Neuronal stem cell (in vitro differentiated cells): ENCODE measurements around the gene PALS1.

Experiments
- DNase-seq: peaks from one replicate; pipeline ENCODE4 v3.0.0-alpha.2; 2013; ENCODE audit warnings: low spot score
- H2AFZ ChIP-seq: one replicate; pipeline ENCODE4 v1.6.1; 2013; ENCODE audit warnings: mild to moderate bottlenecking, low read length, inconsistent platforms
- H2AK5ac ChIP-seq: 2 replicates; pipeline ENCODE4 v1.6.1; 2013; ENCODE audit warnings: low read depth, mild to moderate bottlenecking, inconsistent platforms, low read length, moderate library complexity, mixed read lengths
- H2BK120ac ChIP-seq: 2 replicates; pipeline ENCODE4 v1.6.1; 2013; ENCODE audit warnings: low read depth, mild to moderate bottlenecking, inconsistent platforms, low read length, moderate library complexity, mixed read lengths
- H2BK12ac ChIP-seq: one replicate; pipeline ENCODE4 v1.6.1; 2013; ENCODE audit warnings: low read length, inconsistent platforms
- H2BK15ac ChIP-seq: 2 replicates; pipeline ENCODE4 v1.6.1; 2013; ENCODE audit warnings: mild to moderate bottlenecking, low read length, inconsistent platforms, mixed read lengths
- H2BK5ac ChIP-seq: one replicate; pipeline ENCODE4 v1.6.1; 2013; ENCODE audit warnings: inconsistent platforms, mild to moderate bottlenecking, low read length, moderate library complexity
- H3K14ac ChIP-seq: one replicate; pipeline ENCODE4 v1.6.1; 2013; ENCODE audit warnings: low read length, inconsistent platforms
- H3K18ac ChIP-seq: 2 replicates; pipeline ENCODE4 v1.6.1; 2013; ENCODE audit warnings: low read length, inconsistent platforms
- H3K23ac ChIP-seq: 2 replicates; pipeline ENCODE4 v1.6.1; 2013; ENCODE audit warnings: low read depth, mild to moderate bottlenecking, mixed read lengths, low read length, inconsistent platforms; ENCODE audit not compliant: poor library complexity
- H3K27ac ChIP-seq: replicated peaks from 3 replicates; pipeline ENCODE4 v1.5.1; 2013; ENCODE audit warnings: low read length, inconsistent platforms
- H3K27me3 ChIP-seq, 3 experiments: 2 replicates each; pipeline ENCODE4 v1.6.1; 2013; ENCODE audit warnings: low read length in 3 of 3, mild to moderate bottlenecking in 2 of 3, inconsistent platforms in 1 of 3, low read depth in 1 of 3, mixed read lengths in 1 of 3, moderate library complexity in 1 of 3; ENCODE audit not compliant: control insufficient read depth in 3 of 3, insufficient read depth in 3 of 3
- H3K36me3 ChIP-seq, 2 donors: replicated peaks in 1 of 2; 2 replicates each; pipeline ENCODE4 v1.6.1; 2013; ENCODE audit warnings: low read length in 2 of 2; ENCODE audit not compliant: control insufficient read depth in 2 of 2, insufficient read depth in 2 of 2
- H3K4ac ChIP-seq: 2 replicates; pipeline ENCODE4 v1.6.1; 2013; ENCODE audit warnings: inconsistent platforms, mild to moderate bottlenecking, low read length, moderate library complexity
- H3K4me1 ChIP-seq, 2 donors: 1 replicate in 1 of 2; 2 replicates in 1 of 2; pipeline ENCODE4 v1.6.1; 2013; ENCODE audit warnings: low read length in 2 of 2, low read depth in 1 of 2; ENCODE audit not compliant: control insufficient read depth in 2 of 2, insufficient read depth in 1 of 2
- H3K4me2 ChIP-seq: one replicate; pipeline ENCODE4 v1.6.1; 2013; ENCODE audit warnings: mild to moderate bottlenecking, low read length, inconsistent platforms; ENCODE audit not compliant: insufficient read depth, poor library complexity, severe bottlenecking
- H3K4me3 ChIP-seq, 2 donors: 2 replicates each; pipeline ENCODE4 v1.5.1; 2013; ENCODE audit warnings: low read length in 2 of 2, mild to moderate bottlenecking in 2 of 2, inconsistent platforms in 1 of 2, moderate library complexity in 1 of 2
- H3K79me1 ChIP-seq: one replicate; pipeline ENCODE4 v1.6.1; 2013; ENCODE audit warnings: low read depth, mild to moderate bottlenecking, inconsistent platforms, low read length, moderate library complexity
- H3K9ac ChIP-seq: one replicate; pipeline ENCODE4 v1.6.1; 2013; ENCODE audit warnings: mild to moderate bottlenecking, low read depth, low read length, inconsistent platforms; ENCODE audit not compliant: poor library complexity
- H3K9me3 ChIP-seq, 2 donors: replicated peaks in 1 of 2; 2 replicates each; pipeline versions ENCODE3 to v1.6.1; 2013; ENCODE audit warnings: low read length in 2 of 2, mild to moderate bottlenecking in 2 of 2, inconsistent platforms in 1 of 2, low read depth in 1 of 2, mixed read lengths in 1 of 2, moderate library complexity in 1 of 2; ENCODE audit not compliant: control insufficient read depth in 2 of 2, insufficient read depth in 1 of 2
- H4K8ac ChIP-seq: one replicate; pipeline ENCODE4 v1.6.1; 2013; ENCODE audit warnings: low read depth, mild to moderate bottlenecking, inconsistent platforms, low read length, moderate library complexity
- H4K91ac ChIP-seq: one replicate; pipeline ENCODE4 v1.6.1; 2013; ENCODE audit warnings: low read length, low read depth, mild to moderate bottlenecking, inconsistent platforms; ENCODE audit not compliant: poor library complexity
- WGBS, 2 donors: extraction: QIAGEN DNeasy Blood & Tissue Kit; methylation state at CpG; one replicate each; pipeline ENCODE4 v1.1.7; 2013; ENCODE audit warnings: missing lambda C conversion rate in 2 of 2, mixed read lengths in 1 of 2; ENCODE audit not compliant: insufficient read length in 2 of 2, insufficient replicate concordance in 1 of 2; ENCODE audit errors: extremely low coverage in 2 of 2; 5-methylcytosine and 5-hydroxymethylcytosine counted together

The PALS1 gene

DNA sequence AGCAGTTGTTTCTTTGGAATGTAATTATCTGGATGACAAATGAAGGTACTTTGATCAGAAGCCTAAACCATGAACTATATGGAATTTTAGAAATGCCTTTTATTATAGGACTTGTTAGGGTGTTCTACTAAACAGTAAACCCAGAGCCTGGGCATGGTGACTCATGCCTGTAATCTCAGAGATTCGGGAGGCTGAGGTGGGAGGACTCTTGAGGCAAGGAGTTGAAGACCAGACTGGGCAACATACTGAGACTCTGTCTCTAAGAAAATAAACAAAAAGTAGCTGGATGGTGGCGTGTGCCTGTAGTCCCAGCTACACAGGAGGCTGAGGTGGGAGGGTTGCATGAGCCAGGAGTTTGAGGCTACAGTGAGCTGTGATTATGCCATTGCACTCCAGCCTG lies 23.9 kb downstream of the PALS1 start:
- Histone ChIP-seq H3K4me3 (no peak overlapping the region), H3K27me3 (no peaks in the 10 kb centered on the region), H3K18ac (no peak overlapping the region), H2BK120ac (no peak overlapping the region), H3K36me3 (peaks cover 0 to 8% of the 10 kb centered on the region in 2 donors), H4K91ac (no peak overlapping the region), H2AFZ (no peak overlapping the region), H3K4me2 (no peak overlapping the region), H3K14ac (no peak overlapping the region), H2AK5ac (no peak overlapping the region), H2BK12ac (no peak overlapping the region), H3K4me1 (peaks cover 7 to 16% of the 10 kb centered on the region in 2 donors), H2BK15ac (no peak overlapping the region), H2BK5ac (no peak overlapping the region), H3K9me3 (peaks cover 0 to 2% of the 10 kb centered on the region in 2 donors), H4K8ac (no peak overlapping the region), H3K79me1 (peaks cover 3% of the 10 kb centered on the region), H3K4ac (no peak overlapping the region), H3K9ac (no peak overlapping the region), H3K27ac (no peak overlapping the region), H3K23ac (no peak overlapping the region)
- DNase-seq, result no peak
- WGBS, 2 donors, result no CpG with 5 or more reads among the region's 2 CpGs

DNA sequence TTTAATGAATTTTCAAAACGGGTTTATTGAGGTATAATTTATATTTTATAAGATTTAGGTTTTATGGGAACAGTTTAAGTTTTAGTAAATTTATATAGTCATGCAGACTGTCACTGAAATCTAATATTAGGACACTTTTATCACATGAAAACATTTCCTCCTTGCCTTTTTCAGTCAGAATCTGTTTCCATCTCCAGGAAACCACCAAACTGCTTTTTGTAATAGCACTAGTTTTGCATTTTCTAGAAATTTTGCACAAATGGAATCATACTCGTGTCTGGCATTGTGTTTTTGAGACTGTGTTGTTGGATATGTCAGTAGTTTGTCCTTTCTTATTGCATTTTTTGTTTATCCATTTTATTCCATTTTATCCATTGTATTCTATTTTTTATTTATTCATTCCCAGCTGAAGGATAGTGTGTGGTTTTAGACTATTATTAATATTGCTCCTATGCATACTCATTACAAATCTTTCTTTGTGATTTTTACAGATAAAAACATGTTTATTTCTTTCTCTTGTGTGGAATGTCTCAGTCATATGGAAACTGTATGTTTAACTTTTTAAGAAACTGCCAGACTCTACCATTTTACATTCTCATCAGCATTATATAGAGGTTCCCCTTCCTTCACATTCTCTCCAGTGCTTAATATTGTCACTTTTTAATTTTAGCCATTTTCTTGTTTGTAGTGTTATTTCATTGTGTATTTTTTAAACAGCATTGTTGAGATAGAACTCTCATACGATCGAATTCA lies 26.5 kb downstream of the PALS1 start:
- Histone ChIP-seq H3K4me1 (peaks cover 8 to 30% of the 10 kb centered on the region in 2 donors), H2BK5ac (no peak overlapping the region), H2BK15ac (no peak overlapping the region), H3K9me3 (peaks cover 0 to 10% of the 10 kb centered on the region in 2 donors), H3K14ac (no peak overlapping the region), H3K27me3 (no peaks in the 10 kb centered on the region), H2BK120ac (no peak overlapping the region), H3K79me1 (peaks cover 3% of the 10 kb centered on the region), H3K36me3 (peaks cover under 1 to 24% of the 10 kb centered on the region in 2 donors), H3K27ac (peak overlapping the region; percentile 95), H3K9ac (no peak overlapping the region), H2AFZ (peak overlapping the region; percentile 14), H4K91ac (no peak overlapping the region), H3K4me2 (no peak overlapping the region), H3K18ac (no peak overlapping the region), H2AK5ac (no peak overlapping the region), H4K8ac (no peak overlapping the region), H3K23ac (no peak overlapping the region), H3K4me3 (peak overlapping the region in 1 of 2 donors; percentile 41), H3K4ac (no peak overlapping the region), H2BK12ac (no peak overlapping the region)
- DNase-seq, result no peak
- 100% methylated on average over 1 of the region's 4 CpGs; no CpG with 5 or more reads in 1 of the 2 donors for WGBS, 2 donors

DNA sequence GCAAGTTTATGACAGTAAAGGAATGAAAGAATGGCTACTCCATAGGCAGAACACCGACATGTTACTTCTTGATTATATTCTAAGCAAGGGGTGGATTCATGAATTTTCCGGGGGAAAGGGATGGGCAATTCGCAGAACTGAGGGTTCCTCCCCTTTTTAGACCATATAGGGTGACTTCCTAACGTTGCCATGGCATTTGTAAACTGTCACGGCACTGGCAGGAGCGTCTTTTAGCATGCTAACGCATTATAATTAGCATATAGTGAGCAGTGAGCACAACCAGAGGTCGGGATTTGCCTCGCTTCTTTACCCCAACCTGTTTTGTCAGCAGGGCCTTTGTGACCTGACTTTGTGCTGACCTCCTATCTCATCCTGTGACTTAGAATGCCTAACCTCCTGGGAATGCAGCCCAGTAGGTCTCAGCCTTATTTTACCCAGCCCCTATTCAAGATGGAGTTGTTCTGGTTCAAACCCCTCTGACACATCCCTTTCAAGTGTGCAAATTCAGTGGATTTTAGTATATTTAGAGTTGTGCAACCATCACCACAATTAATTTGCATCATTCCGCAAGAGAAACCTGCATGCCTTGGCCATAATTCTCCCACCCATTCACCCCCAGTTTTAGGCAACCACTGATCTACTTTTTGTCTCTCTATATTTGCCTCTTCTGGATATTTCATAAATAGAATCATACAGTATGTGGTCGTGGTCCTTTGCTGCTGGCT lies 27.4 kb downstream of the PALS1 start:
- Histone ChIP-seq H2BK12ac (no peak overlapping the region), H3K4me1 (peaks cover 8 to 30% of the 10 kb centered on the region in 2 donors), H4K91ac (no peak overlapping the region), H3K4me3 (peak overlapping the region in 1 of 2 donors; percentile 41), H3K36me3 (peaks cover 2 to 20% of the 10 kb centered on the region in 2 donors), H2BK5ac (no peak overlapping the region), H2AFZ (peak overlapping the region; percentile 14), H2AK5ac (no peak overlapping the region), H3K79me1 (peaks cover 3% of the 10 kb centered on the region), H3K14ac (no peak overlapping the region), H4K8ac (no peak overlapping the region), H2BK120ac (no peak overlapping the region), H3K18ac (no peak overlapping the region), H2BK15ac (no peak overlapping the region), H3K4ac (no peak overlapping the region), H3K27ac (peak overlapping the region; percentile 95), H3K4me2 (peak overlapping the region; percentile 35), H3K27me3 (no peaks in the 10 kb centered on the region), H3K23ac (no peak overlapping the region), H3K9me3 (peaks cover 0 to 8% of the 10 kb centered on the region in 2 donors), H3K9ac (no peak overlapping the region)
- WGBS, 2 donors, result no CpG with 5 or more reads among the region's 11 CpGs
- peak; percentile 68 for DNase-seq
